ENCODE data around the gene THRSP. TPM values are rescaled to one million over a fixed set of nuclear protein-coding genes. Genes with fewer than 3 reads are reported as not detected.
"Not testable (repeated sequence)": the region's sequence is repeated elsewhere in the genome, so short reads cannot be mapped to it uniquely, and the experiment has no call there.

The THRSP gene
- total and polyA plus RNA-seq, 8 donors = 0.33 to 1.4 (median 0.55) TPM; not detected in 5

GRCh38 chr11:78085972-78086371 is 22.3 kb downstream of the THRSP start:
- Histone ChIP-seq H3K36me3 (no peaks in the 10 kb centered on the region), H3K27me3 (no peaks in the 10 kb centered on the region), H3K4me1 (peaks cover 0 to 1% (median 0%) of the 10 kb centered on the region in 4 donors), H3K4me3 (no peak overlapping the region), H3K9me3 (no peaks in the 10 kb centered on the region), H3K27ac (no peak overlapping the region)
- no peak for DNase-seq
- WGBS, 5 donors = 60 to 73% (median 65%) methylated on average over 3 of the region's 3 CpGs
- TF ChIP-seq POLR2A (IDR thresholded peaks at IDR 0.05) (no peak), POLR2AphosphoS5 (IDR thresholded peaks at IDR 0.05) (no peak), EP300 (IDR thresholded peaks at IDR 0.05) (no peak), CTCF (IDR thresholded peaks at IDR 0.05) (no peak)
- intact Hi-C loops (cut with DNase I; ENCODE audit: low total_unique reads) = no loop called here

- DNase-seq; H3K4me3 ChIP-seq; H3K27me3 ChIP-seq; H3K36me3 ChIP-seq; intact Hi-C loops (cut with DNase I; ENCODE audit: low total_unique reads); H3K4me1 ChIP-seq; H3K9me3 ChIP-seq; H3K27ac ChIP-seq: not testable (repeated sequence)
- 77 to 89% (median 85%) methylated on average over 6 of the region's 6 CpGs for WGBS, 5 donors
These were observed 22.9 kb downstream of the THRSP start for GRCh38 chr11:78086521-78087074.

- Histone ChIP-seq H3K9me3 (no peaks in the 10 kb centered on the region), H3K4me1 (no peaks in the 10 kb centered on the region), H3K27ac (no peak overlapping the region), H3K4me3 (no peak overlapping the region), H3K27me3 (no peaks in the 10 kb centered on the region), H3K36me3 (peaks cover 4 to 24% (median 17%) of the 10 kb centered on the region in 4 donors)
- intact Hi-C loops (cut with DNase I; ENCODE audit: low total_unique reads) = no loop called here
- no peak for DNase-seq
- TF ChIP-seq CTCF (IDR thresholded peaks at IDR 0.05) (no peak), POLR2A (IDR thresholded peaks at IDR 0.05) (no peak), POLR2AphosphoS5 (IDR thresholded peaks at IDR 0.05) (no peak), EP300 (IDR thresholded peaks at IDR 0.05) (no peak)
- 87 to 94% (median 89%) methylated on average over 2 of the region's 2 CpGs for WGBS, 5 donors
These were observed 30.6 kb downstream of the THRSP start for GRCh38 chr11:78094250-78094649.

GRCh38 chr11:78097666-78098385 is 34.2 kb downstream of the THRSP start:
- 83 to 94% (median 90%) methylated on average over 7 of the region's 7 CpGs for WGBS, 5 donors

More at GRCh38 chr11:78097666-78098385, 34.2 kb downstream of the THRSP start:
- Histone ChIP-seq H3K9me3 (no peaks in the 10 kb centered on the region), H3K27me3 (no peaks in the 10 kb centered on the region), H3K27ac (no peak overlapping the region), H3K36me3 (peaks cover 16 to 52% (median 49%) of the 10 kb centered on the region in 4 donors), H3K4me3 (no peak overlapping the region), H3K4me1 (no peaks in the 10 kb centered on the region)
- intact Hi-C loops (cut with DNase I; ENCODE audit: low total_unique reads) = no loop called here
- no peak for DNase-seq
- TF ChIP-seq POLR2A (IDR thresholded peaks at IDR 0.05) = no peak
- TF ChIP-seq CTCF (IDR thresholded peaks at IDR 0.05) = no peak
- no peak for TF ChIP-seq EP300 (IDR thresholded peaks at IDR 0.05)
- TF ChIP-seq POLR2AphosphoS5 (IDR thresholded peaks at IDR 0.05) = no peak

Measured in stomach (tissue), 9 donors.